HepG2 (cell line): Measurements from ENCODE around the gene RNF40. TPM values are rescaled to one million over a fixed set of nuclear protein-coding genes. Genes with fewer than 3 reads are reported as not detected.

ENCODE experiments used
- CENPX ChIP-seq: sonication (generic); formaldehyde crosslinking; IDR thresholded peaks from 2 replicates; pipeline ENCODE4 v1.9.0; 2021; ENCODE audit warnings: mild to moderate bottlenecking, missing genetic modification reagents, moderate library complexity
- FOXC1 ChIP-seq: sonication (generic); formaldehyde crosslinking; IDR thresholded peaks from 2 replicates; pipeline ENCODE4 v1.8.0; 2022; ENCODE audit warnings: mild to moderate bottlenecking, missing genetic modification reagents, borderline replicate concordance
- KDM5A ChIP-seq: fragments of 200-600 bp; sonication (generic); IDR thresholded peaks from 2 replicates; pipeline ENCODE4 v1.7.0; 2018; ENCODE audit warnings: antibody characterized with exemption, mild to moderate bottlenecking, low read length, borderline replicate concordance
- SMAD3 ChIP-seq: sonication (generic); formaldehyde crosslinking; IDR thresholded peaks from 2 replicates; pipeline ENCODE4 v1.4.0; 2020; ENCODE audit warnings: missing genetic modification reagents
- ZNF232 ChIP-seq: sonication (generic); formaldehyde crosslinking; IDR thresholded peaks from 2 replicates; pipeline ENCODE4 v1.4.0; 2020; ENCODE audit warnings: missing genetic modification reagents, borderline replicate concordance
- ZNF256 ChIP-seq: sonication (generic); formaldehyde crosslinking; conservative IDR thresholded peaks from 2 replicates; pipeline ENCODE4 v1.4.0; 2020; ENCODE audit warnings: missing genetic modification reagents
- ZNF687 ChIP-seq: sonication (generic); formaldehyde crosslinking; IDR thresholded peaks from 2 replicates; pipeline ENCODE4 v1.5.1; 2020; ENCODE audit warnings: mild to moderate bottlenecking, missing genetic modification reagents, moderate library complexity
- ZNF710 ChIP-seq: sonication (generic); formaldehyde crosslinking; IDR thresholded peaks from 2 replicates; pipeline ENCODE4 v1.5.0; 2020; ENCODE audit warnings: mild to moderate bottlenecking, missing genetic modification reagents, borderline replicate concordance
- ZNF75D ChIP-seq: sonication (generic); formaldehyde crosslinking; IDR thresholded peaks from 2 replicates; pipeline ENCODE4 v1.8.1; 2023; ENCODE audit warnings: missing genetic modification reagents, mild to moderate bottlenecking, borderline replicate concordance
- polyA plus RNA-seq, 8 experiments: library from polyadenylated mRNA; depleted of rRNA in 3 of 8; stranded (reverse) in 7 of 8; unstranded in 1 of 8; fragments of >200 nt; fragmentation: Illumina TruSeq in 4 of 8; extraction: Trizol in 4 of 8; gene quantifications; 2 replicates each; pipeline versions ENCODE4 v1.2.1 to v1.2.3, GENCODE V29; 2011 to 2016; ENCODE audit warnings: low read depth in 4 of 8, missing spikeins in 1 of 8, mixed read lengths in 1 of 8; ENCODE audit not compliant: insufficient read depth in 1 of 8
- total RNA-seq, 5 experiments: library from RNA; depleted of rRNA; stranded (reverse); fragments of >200 nt; fragmentation: Illumina TruSeq; extraction: Trizol; gene quantifications; 2 replicates each; pipeline ENCODE4 v1.2.3, GENCODE V29; 2016; ENCODE audit warnings: low read depth in 1 of 5
- TF ChIP-seq, protein P1 (sequence below): IDR thresholded peaks from 2 replicates; pipeline ENCODE4 v1.6.1; 2016; ENCODE audit warnings: low read depth, missing genetic modification reagents, missing compliant biosample characterization

Gene RNF40
- total and polyA plus RNA-seq, 2 of the 13 experiments (the other 11 are each of a cell fraction or from before 2014, with no cell fraction given): 84.0 to 85.6 TPM

GRCh38 chr16:30775392-30776188 is 13.5 kb downstream of the RNF40 start (continued):
- TF ChIP-seq ZNF710 (CRISPR knock-in tag) (peak; percentile 71; the same call in 1 of the 2 replicates), KDM5A (no peak; the same call in 1 of the 2 replicates), SMAD3 (CRISPR knock-in tag) (peak; percentile 84), ZNF256 (peak; percentile 88), ZNF232 (CRISPR knock-in tag) (peak; percentile 84), FOXC1 (CRISPR knock-in tag) (peak; percentile 98), ZNF75D (no peak; the same call in 1 of the 2 replicates), CENPX (CRISPR knock-in tag) (no peak), ZNF687 (CRISPR knock-in tag) (peak; percentile 98)
- TF ChIP-seq, protein P1, sequence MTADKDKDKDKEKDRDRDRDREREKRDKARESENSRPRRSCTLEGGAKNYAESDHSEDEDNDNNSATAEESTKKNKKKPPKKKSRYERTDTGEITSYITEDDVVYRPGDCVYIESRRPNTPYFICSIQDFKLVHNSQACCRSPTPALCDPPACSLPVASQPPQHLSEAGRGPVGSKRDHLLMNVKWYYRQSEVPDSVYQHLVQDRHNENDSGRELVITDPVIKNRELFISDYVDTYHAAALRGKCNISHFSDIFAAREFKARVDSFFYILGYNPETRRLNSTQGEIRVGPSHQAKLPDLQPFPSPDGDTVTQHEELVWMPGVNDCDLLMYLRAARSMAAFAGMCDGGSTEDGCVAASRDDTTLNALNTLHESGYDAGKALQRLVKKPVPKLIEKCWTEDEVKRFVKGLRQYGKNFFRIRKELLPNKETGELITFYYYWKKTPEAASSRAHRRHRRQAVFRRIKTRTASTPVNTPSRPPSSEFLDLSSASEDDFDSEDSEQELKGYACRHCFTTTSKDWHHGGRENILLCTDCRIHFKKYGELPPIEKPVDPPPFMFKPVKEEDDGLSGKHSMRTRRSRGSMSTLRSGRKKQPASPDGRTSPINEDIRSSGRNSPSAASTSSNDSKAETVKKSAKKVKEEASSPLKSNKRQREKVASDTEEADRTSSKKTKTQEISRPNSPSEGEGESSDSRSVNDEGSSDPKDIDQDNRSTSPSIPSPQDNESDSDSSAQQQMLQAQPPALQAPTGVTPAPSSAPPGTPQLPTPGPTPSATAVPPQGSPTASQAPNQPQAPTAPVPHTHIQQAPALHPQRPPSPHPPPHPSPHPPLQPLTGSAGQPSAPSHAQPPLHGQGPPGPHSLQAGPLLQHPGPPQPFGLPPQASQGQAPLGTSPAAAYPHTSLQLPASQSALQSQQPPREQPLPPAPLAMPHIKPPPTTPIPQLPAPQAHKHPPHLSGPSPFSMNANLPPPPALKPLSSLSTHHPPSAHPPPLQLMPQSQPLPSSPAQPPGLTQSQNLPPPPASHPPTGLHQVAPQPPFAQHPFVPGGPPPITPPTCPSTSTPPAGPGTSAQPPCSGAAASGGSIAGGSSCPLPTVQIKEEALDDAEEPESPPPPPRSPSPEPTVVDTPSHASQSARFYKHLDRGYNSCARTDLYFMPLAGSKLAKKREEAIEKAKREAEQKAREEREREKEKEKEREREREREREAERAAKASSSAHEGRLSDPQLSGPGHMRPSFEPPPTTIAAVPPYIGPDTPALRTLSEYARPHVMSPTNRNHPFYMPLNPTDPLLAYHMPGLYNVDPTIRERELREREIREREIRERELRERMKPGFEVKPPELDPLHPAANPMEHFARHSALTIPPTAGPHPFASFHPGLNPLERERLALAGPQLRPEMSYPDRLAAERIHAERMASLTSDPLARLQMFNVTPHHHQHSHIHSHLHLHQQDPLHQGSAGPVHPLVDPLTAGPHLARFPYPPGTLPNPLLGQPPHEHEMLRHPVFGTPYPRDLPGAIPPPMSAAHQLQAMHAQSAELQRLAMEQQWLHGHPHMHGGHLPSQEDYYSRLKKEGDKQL (CRISPR knock-in tag): no peak
